Measurements from ENCODE around the gene DYRK4.

- TF ChIP-seq CTCF (IDR thresholded peaks at IDR 0.05) (no peak), POLR2A (IDR thresholded peaks at IDR 0.05) (peak in 1 of 2 donors; percentile 42)
Observed at GRCh38 chr12:4648501-4649357, 86.7 kb downstream of the DYRK4 start, which contains the start of the genes AKAP3 and NDUFA9.

Measured in heart left ventricle (tissue), 13 donors.